ENCODE results near the gene TUB. TPM values are rescaled to one million over a fixed set of nuclear protein-coding genes. Genes with fewer than 3 reads are reported as not detected.

The TUB gene
- polyA plus RNA-seq, 2 donors = 0.71 to 0.78 TPM

DNA sequence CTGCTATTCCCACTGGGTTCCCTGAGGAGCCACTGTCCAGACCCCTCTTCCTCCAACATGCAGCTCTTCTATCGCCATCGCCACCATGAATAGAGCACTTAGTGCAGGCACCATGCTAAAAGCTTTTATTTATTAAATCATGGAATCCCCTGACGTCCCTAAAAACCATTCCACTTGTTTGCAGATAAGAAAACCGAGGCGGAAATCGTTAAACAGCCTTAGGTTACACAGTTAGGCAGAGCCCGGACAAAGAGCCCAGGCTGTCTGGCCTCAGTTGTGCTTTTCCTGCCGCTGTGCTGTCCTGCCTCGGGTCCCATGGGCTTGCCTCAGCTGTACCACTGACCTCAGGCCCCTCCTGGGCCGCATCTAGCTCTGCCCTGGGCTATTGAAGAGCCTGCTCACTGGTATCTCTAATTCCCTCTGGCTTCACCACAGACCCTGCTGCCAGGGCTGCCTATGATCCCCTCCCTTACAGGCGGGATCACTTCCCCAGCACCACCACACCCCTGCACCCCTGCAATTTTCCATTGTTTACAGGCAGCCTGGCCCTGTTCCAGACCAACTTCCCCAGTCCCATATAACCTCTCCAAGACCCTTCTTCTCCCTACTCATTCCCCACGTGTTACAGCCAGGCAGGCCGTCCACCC is 13.0 kb upstream of the TUB start:
- no peaks in the 10 kb centered on the region for H3K9me3 ChIP-seq (ENCODE audit: control insufficient read depth in 2 of 2, insufficient read depth in 1 of 2, low read depth in 1 of 2, low read length in 1 of 2)
- H3K4me1 ChIP-seq (ENCODE audit: control insufficient read depth in 2 of 2, insufficient read depth in 2 of 2, low read length in 1 of 2) = peaks cover 0 to 5% of the 10 kb centered on the region in 2 donors
- H3K4me3 ChIP-seq (ENCODE audit: low read depth in 1 of 2, low read length in 2 of 2) = no peak overlapping the region
- no peaks in the 10 kb centered on the region for H3K27me3 ChIP-seq (ENCODE audit: control insufficient read depth in 1 of 2, insufficient read depth in 2 of 2, low read length in 2 of 2)
- no peak overlapping the region for H3K27ac ChIP-seq (ENCODE audit: low read depth in 2 of 2, low read length in 1 of 2)
- no peaks in the 10 kb centered on the region for H3K36me3 ChIP-seq (ENCODE audit: control insufficient read depth in 2 of 2, insufficient read depth in 2 of 2, low read length in 1 of 2)
- WGBS, 2 donors = 68 to 69% methylated on average over 13 of the region's 13 CpGs

- H3K36me3 ChIP-seq (ENCODE audit: control insufficient read depth in 2 of 2, insufficient read depth in 2 of 2, low read length in 1 of 2) = no peaks in the 10 kb centered on the region
Observed at GRCh38 chr11:8068605-8069221, 12.3 kb upstream of the TUB start.

DNA sequence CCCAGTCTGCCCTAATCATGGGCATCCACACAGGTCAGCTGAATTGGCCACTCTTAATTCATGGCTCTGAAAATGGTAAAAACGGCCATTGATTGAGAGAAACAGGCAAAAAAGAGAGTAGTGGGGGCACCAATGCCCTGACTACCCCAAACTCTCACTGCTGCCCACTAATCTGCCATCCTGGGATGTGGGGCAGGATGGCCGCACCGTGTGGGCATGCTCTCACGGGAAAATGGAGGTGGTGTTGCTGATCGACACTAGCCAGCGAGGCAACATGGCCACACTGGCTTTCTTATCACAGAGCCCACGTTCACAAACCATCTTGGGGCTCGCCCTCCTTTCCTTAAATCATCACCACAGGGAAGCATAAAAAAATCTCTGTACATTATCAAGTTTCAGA is 11.2 kb upstream of the TUB start:
- H3K4me3 ChIP-seq (ENCODE audit: low read depth in 1 of 2, low read length in 2 of 2) = no peak overlapping the region

More at GRCh38 chr11:8068605-8069221, 12.3 kb upstream of the TUB start:
- Histone ChIP-seq H3K27me3 (ENCODE audit: control insufficient read depth in 1 of 2, insufficient read depth in 2 of 2, low read length in 2 of 2) (no peaks in the 10 kb centered on the region), H3K27ac (ENCODE audit: low read depth in 2 of 2, low read length in 1 of 2) (no peak overlapping the region), H3K4me3 (ENCODE audit: low read depth in 1 of 2, low read length in 2 of 2) (no peak overlapping the region), H3K4me1 (ENCODE audit: control insufficient read depth in 2 of 2, insufficient read depth in 2 of 2, low read length in 1 of 2) (peaks cover 0 to 5% of the 10 kb centered on the region in 2 donors), H3K9me3 (ENCODE audit: control insufficient read depth in 2 of 2, insufficient read depth in 1 of 2, low read depth in 1 of 2, low read length in 1 of 2) (no peaks in the 10 kb centered on the region)
- WGBS, 2 donors = 34 to 41% methylated on average over 15 of the region's 15 CpGs

DNA sequence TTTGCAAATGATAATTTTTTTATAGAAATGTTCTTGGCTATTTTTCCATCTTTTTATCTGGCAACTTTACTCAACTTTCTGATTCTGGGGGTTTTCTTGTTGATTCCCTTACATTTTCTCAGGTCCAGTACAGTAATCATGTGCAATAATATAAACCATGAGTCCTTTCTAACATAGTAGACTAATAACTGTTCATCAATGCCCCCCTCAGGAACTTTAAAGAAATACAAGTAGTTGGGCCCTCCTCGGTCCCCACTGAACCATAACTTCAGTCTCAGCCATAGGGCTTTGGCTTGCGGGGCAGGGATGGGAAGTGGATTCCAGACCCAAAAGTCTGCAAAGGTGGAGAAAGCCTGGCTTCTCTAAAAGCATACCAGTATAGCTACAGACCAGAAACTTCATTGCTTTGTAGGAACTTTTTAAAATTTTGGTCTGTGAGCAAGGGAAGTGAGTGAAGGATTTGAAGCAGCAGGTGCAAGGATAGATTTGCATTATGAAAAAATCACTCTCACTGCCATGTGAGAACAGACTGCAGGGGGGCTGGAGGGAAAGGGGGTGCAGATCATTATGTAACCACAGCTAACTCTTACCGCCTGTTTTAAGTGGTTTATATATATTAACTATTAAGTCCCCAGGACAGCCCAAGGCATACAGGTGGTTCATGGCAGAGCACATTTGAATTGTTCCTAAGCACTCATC is 10.4 kb upstream of the TUB start:
- peaks cover 0 to 5% of the 10 kb centered on the region in 2 donors for H3K4me1 ChIP-seq (ENCODE audit: control insufficient read depth in 2 of 2, insufficient read depth in 2 of 2, low read length in 1 of 2)
- no peaks in the 10 kb centered on the region for H3K36me3 ChIP-seq (ENCODE audit: control insufficient read depth in 2 of 2, insufficient read depth in 2 of 2, low read length in 1 of 2)
- H3K27me3 ChIP-seq (ENCODE audit: control insufficient read depth in 1 of 2, insufficient read depth in 2 of 2, low read length in 2 of 2) = no peaks in the 10 kb centered on the region
- WGBS, 2 donors = 37 to 39% methylated on average over 3 of the region's 3 CpGs
- no peak overlapping the region for H3K27ac ChIP-seq (ENCODE audit: low read depth in 2 of 2, low read length in 1 of 2)
- no peaks in the 10 kb centered on the region for H3K9me3 ChIP-seq (ENCODE audit: control insufficient read depth in 2 of 2, insufficient read depth in 1 of 2, low read depth in 1 of 2, low read length in 1 of 2)
- no peak overlapping the region for H3K4me3 ChIP-seq (ENCODE audit: low read depth in 1 of 2, low read length in 2 of 2)

More for the DNA sequence above, 11.2 kb upstream of the TUB start:
- Histone ChIP-seq H3K27me3 (ENCODE audit: control insufficient read depth in 1 of 2, insufficient read depth in 2 of 2, low read length in 2 of 2) (no peaks in the 10 kb centered on the region), H3K36me3 (ENCODE audit: control insufficient read depth in 2 of 2, insufficient read depth in 2 of 2, low read length in 1 of 2) (no peaks in the 10 kb centered on the region), H3K27ac (ENCODE audit: low read depth in 2 of 2, low read length in 1 of 2) (no peak overlapping the region), H3K4me1 (ENCODE audit: control insufficient read depth in 2 of 2, insufficient read depth in 2 of 2, low read length in 1 of 2) (peaks cover 0 to 5% of the 10 kb centered on the region in 2 donors), H3K9me3 (ENCODE audit: control insufficient read depth in 2 of 2, insufficient read depth in 1 of 2, low read depth in 1 of 2, low read length in 1 of 2) (no peaks in the 10 kb centered on the region)
- 83 to 86% methylated on average over 8 of the region's 8 CpGs for WGBS, 2 donors

GRCh38 chr11:8071616-8072581 is 9.1 kb upstream of the TUB start:
- Histone ChIP-seq H3K27me3 (ENCODE audit: control insufficient read depth in 1 of 2, insufficient read depth in 2 of 2, low read length in 2 of 2) (no peaks in the 10 kb centered on the region), H3K36me3 (ENCODE audit: control insufficient read depth in 2 of 2, insufficient read depth in 2 of 2, low read length in 1 of 2) (no peaks in the 10 kb centered on the region), H3K4me1 (ENCODE audit: control insufficient read depth in 2 of 2, insufficient read depth in 2 of 2, low read length in 1 of 2) (peaks cover 0 to 5% of the 10 kb centered on the region in 2 donors), H3K27ac (ENCODE audit: low read depth in 2 of 2, low read length in 1 of 2) (no peak overlapping the region), H3K9me3 (ENCODE audit: control insufficient read depth in 2 of 2, insufficient read depth in 1 of 2, low read depth in 1 of 2, low read length in 1 of 2) (no peaks in the 10 kb centered on the region), H3K4me3 (ENCODE audit: low read depth in 1 of 2, low read length in 2 of 2) (no peak overlapping the region)
- WGBS, 2 donors = 79 to 82% methylated on average over 18 of the region's 18 CpGs

DNA sequence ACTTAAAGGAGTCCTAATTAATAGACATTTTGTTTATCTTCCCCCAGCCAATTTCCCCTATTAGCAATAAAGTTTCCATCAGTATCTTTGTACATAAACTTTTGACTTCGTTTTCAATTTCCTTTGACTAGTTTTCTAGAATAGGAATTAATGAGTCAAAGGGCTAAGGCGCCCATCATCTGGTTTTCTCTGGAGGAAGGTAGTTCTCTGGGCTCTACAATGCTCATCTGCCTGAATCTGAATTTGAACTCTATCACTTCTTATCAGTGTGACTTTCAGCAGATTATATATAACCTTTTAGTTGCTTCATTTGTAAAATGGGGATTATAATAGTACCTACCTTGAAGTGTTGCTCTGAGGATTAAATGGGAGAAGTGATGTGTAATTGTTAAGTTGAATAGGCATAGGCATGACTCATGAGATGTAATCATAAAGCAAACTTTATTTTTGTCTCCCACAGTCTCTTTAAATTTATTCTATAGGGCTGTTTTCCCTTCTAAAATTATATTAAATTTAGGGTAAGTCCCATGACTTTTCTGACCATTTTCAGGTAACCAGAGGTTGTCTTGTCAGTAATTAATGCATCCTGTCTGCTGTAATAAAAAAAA is 5.8 kb upstream of the TUB start:
- H3K4me3 ChIP-seq (ENCODE audit: low read depth in 1 of 2, low read length in 2 of 2) = no peak overlapping the region
- H3K27ac ChIP-seq (ENCODE audit: low read depth in 2 of 2, low read length in 1 of 2) = no peak overlapping the region
- no peaks in the 10 kb centered on the region for H3K27me3 ChIP-seq (ENCODE audit: control insufficient read depth in 1 of 2, insufficient read depth in 2 of 2, low read length in 2 of 2)
- no peaks in the 10 kb centered on the region for H3K36me3 ChIP-seq (ENCODE audit: control insufficient read depth in 2 of 2, insufficient read depth in 2 of 2, low read length in 1 of 2)
- WGBS, 2 donors = 57 to 61% methylated on average over 2 of the region's 2 CpGs
- no peaks in the 10 kb centered on the region for H3K4me1 ChIP-seq (ENCODE audit: control insufficient read depth in 2 of 2, insufficient read depth in 2 of 2, low read length in 1 of 2)
- no peaks in the 10 kb centered on the region for H3K9me3 ChIP-seq (ENCODE audit: control insufficient read depth in 2 of 2, insufficient read depth in 1 of 2, low read depth in 1 of 2, low read length in 1 of 2)

DNA sequence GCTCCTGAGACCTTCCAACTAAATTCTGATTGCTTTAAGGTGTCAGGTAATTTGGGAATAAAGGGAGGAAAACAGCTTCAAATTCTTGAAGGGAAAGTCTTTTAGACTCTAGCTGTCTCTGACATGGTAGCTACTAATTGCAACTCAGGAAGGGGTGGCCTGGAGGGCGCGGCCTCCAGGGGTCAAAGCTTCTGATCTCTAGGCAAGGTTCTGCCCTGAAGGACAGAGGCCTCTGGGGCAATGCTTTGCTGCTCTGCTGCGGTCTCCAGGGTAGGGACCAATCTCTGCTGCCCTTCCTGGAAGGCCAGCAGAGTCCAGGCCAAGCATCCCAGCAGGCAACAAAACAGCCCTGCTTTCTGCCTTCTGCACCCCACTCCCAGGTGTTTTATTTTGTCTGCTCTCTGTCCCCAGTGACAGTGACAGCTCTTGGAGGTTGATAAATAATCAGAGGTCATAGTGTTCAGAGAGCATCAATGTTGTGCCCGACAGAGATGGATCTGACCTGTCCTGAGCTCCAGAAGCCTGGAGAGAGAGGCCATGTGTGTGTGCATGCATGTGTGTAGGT is 1.8 kb upstream of the TUB start:
- WGBS, 2 donors = 92 to 93% methylated on average over 4 of the region's 4 CpGs
- no peaks in the 10 kb centered on the region for H3K9me3 ChIP-seq (ENCODE audit: control insufficient read depth in 2 of 2, insufficient read depth in 1 of 2, low read depth in 1 of 2, low read length in 1 of 2)
- no peak overlapping the region for H3K4me3 ChIP-seq (ENCODE audit: low read depth in 1 of 2, low read length in 2 of 2)
- peaks cover 0 to 5% of the 10 kb centered on the region in 2 donors for H3K4me1 ChIP-seq (ENCODE audit: control insufficient read depth in 2 of 2, insufficient read depth in 2 of 2, low read length in 1 of 2)
- H3K27ac ChIP-seq (ENCODE audit: low read depth in 2 of 2, low read length in 1 of 2) = no peak overlapping the region
- no peaks in the 10 kb centered on the region for H3K36me3 ChIP-seq (ENCODE audit: control insufficient read depth in 2 of 2, insufficient read depth in 2 of 2, low read length in 1 of 2)
- no peaks in the 10 kb centered on the region for H3K27me3 ChIP-seq (ENCODE audit: control insufficient read depth in 1 of 2, insufficient read depth in 2 of 2, low read length in 2 of 2)

DNA sequence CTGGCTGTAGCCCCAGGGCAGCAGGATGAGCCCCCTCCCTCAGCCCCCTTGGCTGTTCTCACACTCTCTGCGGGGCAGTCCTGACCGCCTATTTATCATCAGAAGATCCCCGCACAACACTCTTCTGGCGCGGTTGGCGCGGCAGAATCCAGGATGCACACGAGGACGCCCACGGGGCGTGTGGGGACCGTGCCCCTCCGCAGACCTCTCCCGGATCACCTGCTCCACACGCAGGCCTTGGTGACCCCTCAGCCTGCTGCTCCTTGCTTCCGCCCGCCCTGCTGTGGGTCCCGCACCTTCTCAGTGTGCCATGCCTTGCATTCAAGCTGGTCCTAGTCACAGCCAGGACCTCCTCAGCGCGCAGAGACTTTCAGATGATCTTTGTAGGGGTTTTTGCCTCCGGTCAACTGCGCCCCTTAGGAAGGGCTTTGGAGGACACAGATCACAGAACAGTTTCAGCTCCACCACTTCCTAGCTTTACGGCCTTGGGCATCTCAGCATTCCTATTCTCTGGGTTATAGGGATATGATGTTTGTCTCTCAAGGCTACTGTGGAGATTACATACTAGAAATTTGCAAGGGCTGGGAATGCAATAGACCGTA is 841 bp upstream of the TUB start:
- Histone ChIP-seq H3K9me3 (ENCODE audit: control insufficient read depth in 2 of 2, insufficient read depth in 1 of 2, low read depth in 1 of 2, low read length in 1 of 2) (no peaks in the 10 kb centered on the region), H3K36me3 (ENCODE audit: control insufficient read depth in 2 of 2, insufficient read depth in 2 of 2, low read length in 1 of 2) (no peaks in the 10 kb centered on the region), H3K27ac (ENCODE audit: low read depth in 2 of 2, low read length in 1 of 2) (no peak overlapping the region), H3K27me3 (ENCODE audit: control insufficient read depth in 1 of 2, insufficient read depth in 2 of 2, low read length in 2 of 2) (no peaks in the 10 kb centered on the region), H3K4me3 (ENCODE audit: low read depth in 1 of 2, low read length in 2 of 2) (no peak overlapping the region), H3K4me1 (ENCODE audit: control insufficient read depth in 2 of 2, insufficient read depth in 2 of 2, low read length in 1 of 2) (peaks cover 0 to 5% of the 10 kb centered on the region in 2 donors)
- 83 to 84% methylated on average over 24 of the region's 24 CpGs for WGBS, 2 donors
